Hepatocyte (in vitro differentiated cells): ENCODE data around the gene CLK3.

ENCODE experiments used
- EZH2 ChIP-seq: fragments of 200-600 bp; sonication (generic); IDR thresholded peaks from 2 replicates; pipeline ENCODE4 v1.6.1; 2016; ENCODE audit warnings: antibody characterized with exemption, mild to moderate bottlenecking, borderline replicate concordance
- EZH2phosphoT487 ChIP-seq: fragments of 200-600 bp; sonication (generic); IDR thresholded peaks from one replicate; pipeline ENCODE4 v1.6.1; 2018; ENCODE audit warnings: antibody characterized with exemption, mild to moderate bottlenecking, low read depth, moderate library complexity; ENCODE audit not compliant: unreplicated experiment, severe bottlenecking
- TF ChIP-seq, protein P1 (sequence below): fragments of 200-600 bp; sonication (generic); IDR thresholded peaks from 2 replicates; pipeline ENCODE4 v1.5.1; 2016; ENCODE audit warnings: antibody characterized with exemption, mild to moderate bottlenecking; ENCODE audit not compliant: poor library complexity

DNA sequence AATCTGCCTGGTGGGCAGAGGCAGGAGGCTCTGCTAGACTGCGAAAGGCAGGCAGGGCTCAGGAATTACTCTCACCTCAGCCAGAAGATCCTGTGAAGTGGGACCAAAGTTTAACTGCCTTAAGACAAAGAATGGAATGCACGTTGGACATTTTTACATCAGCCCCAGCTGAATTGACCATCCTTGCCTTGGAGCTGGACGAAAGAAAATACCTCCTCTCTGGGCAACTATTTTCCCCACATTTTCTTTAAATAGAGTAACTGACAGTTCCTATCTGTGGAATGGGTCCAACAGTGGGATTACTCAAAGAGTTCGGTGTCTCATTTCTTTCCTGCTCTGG lies 45.9 kb upstream of the CLK3 start:
- TF ChIP-seq, protein P1, sequence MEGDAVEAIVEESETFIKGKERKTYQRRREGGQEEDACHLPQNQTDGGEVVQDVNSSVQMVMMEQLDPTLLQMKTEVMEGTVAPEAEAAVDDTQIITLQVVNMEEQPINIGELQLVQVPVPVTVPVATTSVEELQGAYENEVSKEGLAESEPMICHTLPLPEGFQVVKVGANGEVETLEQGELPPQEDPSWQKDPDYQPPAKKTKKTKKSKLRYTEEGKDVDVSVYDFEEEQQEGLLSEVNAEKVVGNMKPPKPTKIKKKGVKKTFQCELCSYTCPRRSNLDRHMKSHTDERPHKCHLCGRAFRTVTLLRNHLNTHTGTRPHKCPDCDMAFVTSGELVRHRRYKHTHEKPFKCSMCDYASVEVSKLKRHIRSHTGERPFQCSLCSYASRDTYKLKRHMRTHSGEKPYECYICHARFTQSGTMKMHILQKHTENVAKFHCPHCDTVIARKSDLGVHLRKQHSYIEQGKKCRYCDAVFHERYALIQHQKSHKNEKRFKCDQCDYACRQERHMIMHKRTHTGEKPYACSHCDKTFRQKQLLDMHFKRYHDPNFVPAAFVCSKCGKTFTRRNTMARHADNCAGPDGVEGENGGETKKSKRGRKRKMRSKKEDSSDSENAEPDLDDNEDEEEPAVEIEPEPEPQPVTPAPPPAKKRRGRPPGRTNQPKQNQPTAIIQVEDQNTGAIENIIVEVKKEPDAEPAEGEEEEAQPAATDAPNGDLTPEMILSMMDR, result no peak
- TF ChIP-seq EZH2 (no peak), EZH2phosphoT487 (no peak)
